Thoracic aorta (tissue), 2 donors: ENCODE data around the gene ANO1. TPM values are rescaled to one million over a fixed set of nuclear protein-coding genes. Genes with fewer than 3 reads are reported as not detected.

ENCODE experiments used
- ATAC-seq: fragments of 150-250 bp; one replicate; pipeline ENCODE4 v1.8.0; 2017; ENCODE audit warnings: low read depth; ENCODE audit not compliant: insufficient number of reproducible peaks, low FRiP score
- DNase-seq: peaks from one replicate; pipeline ENCODE4 v3.0.0-alpha.2; 2020; ENCODE audit warnings: low spot score
- H3K27ac ChIP-seq, 2 donors: fragments of 200-600 bp; sonication (generic); 1 replicate in 1 of 2; 2 replicates in 1 of 2; pipeline ENCODE4 v1.5.1; 2016; ENCODE audit warnings: mild to moderate bottlenecking in 2 of 2, moderate library complexity in 2 of 2
- H3K27me3 ChIP-seq: fragments of 200-600 bp; sonication (generic); replicated peaks from 2 replicates; pipeline ENCODE4 v1.6.0; 2016; ENCODE audit warnings: mild to moderate bottlenecking; ENCODE audit not compliant: insufficient read depth
- H3K36me3 ChIP-seq: fragments of 200-600 bp; sonication (generic); one replicate; pipeline ENCODE4 v1.5.1; 2016
- H3K4me1 ChIP-seq, 2 donors: fragments of 200-600 bp; sonication (generic); 1 replicate in 1 of 2; 2 replicates in 1 of 2; pipeline versions ENCODE4 v1.5.1 to v1.6.0; 2016; ENCODE audit warnings: low read depth in 2 of 2, mild to moderate bottlenecking in 1 of 2; ENCODE audit not compliant: control insufficient read depth in 1 of 2
- H3K4me3 ChIP-seq: fragments of 200-600 bp; sonication (generic); 2 replicates; pipeline ENCODE4 v1.5.1; 2016; ENCODE audit warnings: mild to moderate bottlenecking
- H3K9me3 ChIP-seq: fragments of 200-600 bp; sonication (generic); 2 replicates; pipeline ENCODE4 v1.5.1; 2016
- CTCF ChIP-seq: fragments of 200-600 bp; sonication (generic); IDR thresholded peaks from one replicate; pipeline ENCODE4 v1.5.1; 2019; ENCODE audit warnings: antibody characterized with exemption
- total RNA-seq, 2 donors: library from RNA; depleted of rRNA; stranded (reverse); fragments of >200 nt; gene quantifications; one replicate each; pipeline versions ENCODE4 v1.1.0 to v1.2.3, GENCODE V29; 2016

ANO1 gene
- total RNA-seq, 2 donors from 2014 or later: 122 to 161 TPM

GRCh38 chr11:70161043-70161625 is 83.0 kb downstream of the ANO1 start:
- TF ChIP-seq CTCF: no peak
- H3K27me3 ChIP-seq: no peaks in the 10 kb centered on the region
- peaks cover 4 to 21% of the 10 kb centered on the region in 2 donors for H3K4me1 ChIP-seq
- H3K27ac ChIP-seq: no peak overlapping the region
- H3K4me3 ChIP-seq: no peak overlapping the region
- H3K9me3 ChIP-seq: no peaks in the 10 kb centered on the region
- DNase-seq (no peak), ATAC-seq (no peak)
- H3K36me3 ChIP-seq: peaks cover 56% of the 10 kb centered on the region

GRCh38 chr11:70164705-70165104 is 86.6 kb downstream of the ANO1 start:
- Histone ChIP-seq H3K27ac (no peak overlapping the region), H3K27me3 (no peaks in the 10 kb centered on the region), H3K4me1 (peaks cover 4 to 6% of the 10 kb centered on the region in 2 donors), H3K9me3 (no peaks in the 10 kb centered on the region), H3K4me3 (no peak overlapping the region), H3K36me3 (peaks cover 67% of the 10 kb centered on the region)
- no peak for DNase-seq
- ATAC-seq: no peak
- no peak for TF ChIP-seq CTCF

GRCh38 chr11:70167120-70167519 is 89.0 kb downstream of the ANO1 start:
- ATAC-seq: no peak
- TF ChIP-seq CTCF: no peak
- Histone ChIP-seq H3K4me1 (no peaks in the 10 kb centered on the region), H3K27me3 (no peaks in the 10 kb centered on the region), H3K4me3 (no peak overlapping the region), H3K36me3 (peaks cover 74% of the 10 kb centered on the region), H3K9me3 (no peaks in the 10 kb centered on the region), H3K27ac (no peak overlapping the region)
- no peak for DNase-seq

GRCh38 chr11:70167723-70168404 is 89.7 kb downstream of the ANO1 start:
- Histone ChIP-seq H3K4me1 (no peaks in the 10 kb centered on the region), H3K36me3 (peaks cover 72% of the 10 kb centered on the region), H3K27me3 (no peaks in the 10 kb centered on the region), H3K4me3 (no peak overlapping the region), H3K9me3 (no peaks in the 10 kb centered on the region), H3K27ac (no peak overlapping the region)
- no peak for ATAC-seq
- no peak for TF ChIP-seq CTCF
- no peak for DNase-seq

- Histone ChIP-seq H3K27me3 (no peaks in the 10 kb centered on the region), H3K27ac (peak overlapping the region in 1 of 2 donors; percentile 5), H3K36me3 (peaks cover 72% of the 10 kb centered on the region), H3K4me3 (no peak overlapping the region), H3K9me3 (no peaks in the 10 kb centered on the region), H3K4me1 (no peaks in the 10 kb centered on the region)
- DNase-seq (no peak), ATAC-seq (no peak)
- TF ChIP-seq CTCF: no peak
Observed at GRCh38 chr11:70168405-70168754, 90.3 kb downstream of the ANO1 start.
